Measurements from ENCODE around the gene SERPINE1. TPM values are rescaled to one million over a fixed set of nuclear protein-coding genes. Genes with fewer than 3 reads are reported as not detected.

Gene SERPINE1
- total and polyA plus RNA-seq, 2 of the 13 experiments (the other 11 are each of a cell fraction or from before 2014, with no cell fraction given): 21.2 to 1,576 TPM

DNA sequence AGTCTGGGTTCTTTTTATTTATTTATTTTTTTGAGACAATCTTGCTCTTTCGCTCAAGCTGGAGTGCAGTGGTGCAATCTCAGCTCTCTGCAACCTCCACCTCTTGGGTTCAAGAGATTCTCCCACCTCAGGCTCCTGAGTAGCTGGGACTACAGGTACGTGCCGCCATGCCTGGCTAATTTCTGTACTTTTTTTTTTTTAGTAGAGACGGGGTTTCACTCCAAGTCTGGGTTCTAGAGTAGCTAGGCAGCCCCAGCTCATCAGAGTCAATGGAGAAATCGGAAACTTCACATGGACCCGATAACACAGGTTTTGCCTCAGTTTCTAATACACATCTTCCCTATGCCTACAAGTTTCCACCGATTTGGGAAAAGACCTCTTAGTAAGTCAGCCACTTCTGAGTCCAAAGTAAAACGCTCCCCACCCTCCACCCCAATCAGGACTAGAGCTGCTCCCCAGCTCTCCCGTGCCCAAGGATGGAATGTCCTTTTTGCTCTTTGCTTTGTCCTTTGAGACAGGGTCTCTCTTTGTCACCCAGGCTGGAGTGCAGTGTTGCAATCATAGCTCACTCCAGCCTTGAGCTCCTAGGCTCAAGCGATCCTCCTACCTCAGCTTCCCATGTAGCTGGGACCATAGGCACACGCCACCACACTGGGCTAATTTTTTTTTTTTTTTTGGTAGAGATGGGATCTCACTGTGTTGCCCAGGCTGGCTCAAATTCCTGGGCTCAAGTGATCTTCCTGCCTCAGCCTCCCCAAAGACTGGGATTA lies 3.8 kb upstream of the SERPINE1 start (continued):
- TF ChIP-seq NR2F6 (IDR thresholded peaks at IDR 0.05) (peak; percentile 40; the same call in 1 of the 2 replicates), NR2F6 (CRISPR knock-in tag; IDR thresholded peaks at IDR 0.05) (peak; percentile 87), ZNF205 (CRISPR knock-in tag; IDR thresholded peaks at IDR 0.05) (peak; percentile 74; the same call in 1 of the 2 replicates), FOXA1 (IDR thresholded peaks at IDR 0.05) (no peak), FOXA1 (CRISPR knock-in tag; IDR thresholded peaks at IDR 0.05) (0 out of 2 replicates have a peak, but pooled peaks have one; percentile 31), CEBPG (CRISPR knock-in tag; IDR thresholded peaks at IDR 0.05) (peak; percentile 97), ZSCAN20 (CRISPR knock-in tag; IDR thresholded peaks at IDR 0.05; ENCODE audit: borderline replicate concordance) (no peak), HNF4G (IDR thresholded peaks at IDR 0.05; ENCODE audit: borderline replicate concordance, low read depth, low read length) (peak; percentile 64), HNF4G (CRISPR knock-in tag; IDR thresholded peaks at IDR 0.05; ENCODE audit: borderline replicate concordance, low read depth) (no peak), RARA (CRISPR knock-in tag; IDR thresholded peaks at IDR 0.05) (peak; percentile 74), U2AF1 (optimal IDR thresholded peaks at IDR 0.05; ENCODE audit: low read depth, low read length) (no peak), RXRA (CRISPR knock-in tag; IDR thresholded peaks at IDR 0.05) (peak; percentile 48; the same call in 1 of the 2 replicates), ARNT2 (CRISPR knock-in tag; IDR thresholded peaks at IDR 0.05; ENCODE audit: low read depth) (0 out of 2 replicates have a peak, but pooled peaks have one; percentile 37), ZNF24 (IDR thresholded peaks at IDR 0.05) (no peak), LCORL (IDR thresholded peaks at IDR 0.05) (no peak), LCORL (CRISPR knock-in tag; IDR thresholded peaks at IDR 0.05) (peak; percentile 74), MAX (IDR thresholded peaks at IDR 0.05) (peak; percentile 12; the same call in 1 of the 2 replicates), ZSCAN22 (CRISPR knock-in tag; IDR thresholded peaks at IDR 0.05) (no peak), SRY (CRISPR knock-in tag; IDR thresholded peaks at IDR 0.05) (peak; percentile 48; the same call in 1 of the 2 replicates), TEAD3 (CRISPR knock-in tag; optimal IDR thresholded peaks at IDR 0.05; ENCODE audit: borderline replicate concordance) (peak; percentile 81), ZBTB33 (CRISPR knock-in tag; IDR thresholded peaks at IDR 0.05) (0 out of 2 replicates have a peak, but pooled peaks have one; percentile 19), WIZ (CRISPR knock-in tag; IDR thresholded peaks at IDR 0.05) (no peak), ZNF460 (CRISPR knock-in tag; IDR thresholded peaks at IDR 0.05; ENCODE audit: borderline replicate concordance) (peak; percentile 96), ZNF136 (CRISPR knock-in tag; IDR thresholded peaks at IDR 0.05; ENCODE audit: low read depth) (no peak), RARG (CRISPR knock-in tag; IDR thresholded peaks at IDR 0.05; ENCODE audit: low read depth) (no peak)
- TF ChIP-seq, protein P1, sequence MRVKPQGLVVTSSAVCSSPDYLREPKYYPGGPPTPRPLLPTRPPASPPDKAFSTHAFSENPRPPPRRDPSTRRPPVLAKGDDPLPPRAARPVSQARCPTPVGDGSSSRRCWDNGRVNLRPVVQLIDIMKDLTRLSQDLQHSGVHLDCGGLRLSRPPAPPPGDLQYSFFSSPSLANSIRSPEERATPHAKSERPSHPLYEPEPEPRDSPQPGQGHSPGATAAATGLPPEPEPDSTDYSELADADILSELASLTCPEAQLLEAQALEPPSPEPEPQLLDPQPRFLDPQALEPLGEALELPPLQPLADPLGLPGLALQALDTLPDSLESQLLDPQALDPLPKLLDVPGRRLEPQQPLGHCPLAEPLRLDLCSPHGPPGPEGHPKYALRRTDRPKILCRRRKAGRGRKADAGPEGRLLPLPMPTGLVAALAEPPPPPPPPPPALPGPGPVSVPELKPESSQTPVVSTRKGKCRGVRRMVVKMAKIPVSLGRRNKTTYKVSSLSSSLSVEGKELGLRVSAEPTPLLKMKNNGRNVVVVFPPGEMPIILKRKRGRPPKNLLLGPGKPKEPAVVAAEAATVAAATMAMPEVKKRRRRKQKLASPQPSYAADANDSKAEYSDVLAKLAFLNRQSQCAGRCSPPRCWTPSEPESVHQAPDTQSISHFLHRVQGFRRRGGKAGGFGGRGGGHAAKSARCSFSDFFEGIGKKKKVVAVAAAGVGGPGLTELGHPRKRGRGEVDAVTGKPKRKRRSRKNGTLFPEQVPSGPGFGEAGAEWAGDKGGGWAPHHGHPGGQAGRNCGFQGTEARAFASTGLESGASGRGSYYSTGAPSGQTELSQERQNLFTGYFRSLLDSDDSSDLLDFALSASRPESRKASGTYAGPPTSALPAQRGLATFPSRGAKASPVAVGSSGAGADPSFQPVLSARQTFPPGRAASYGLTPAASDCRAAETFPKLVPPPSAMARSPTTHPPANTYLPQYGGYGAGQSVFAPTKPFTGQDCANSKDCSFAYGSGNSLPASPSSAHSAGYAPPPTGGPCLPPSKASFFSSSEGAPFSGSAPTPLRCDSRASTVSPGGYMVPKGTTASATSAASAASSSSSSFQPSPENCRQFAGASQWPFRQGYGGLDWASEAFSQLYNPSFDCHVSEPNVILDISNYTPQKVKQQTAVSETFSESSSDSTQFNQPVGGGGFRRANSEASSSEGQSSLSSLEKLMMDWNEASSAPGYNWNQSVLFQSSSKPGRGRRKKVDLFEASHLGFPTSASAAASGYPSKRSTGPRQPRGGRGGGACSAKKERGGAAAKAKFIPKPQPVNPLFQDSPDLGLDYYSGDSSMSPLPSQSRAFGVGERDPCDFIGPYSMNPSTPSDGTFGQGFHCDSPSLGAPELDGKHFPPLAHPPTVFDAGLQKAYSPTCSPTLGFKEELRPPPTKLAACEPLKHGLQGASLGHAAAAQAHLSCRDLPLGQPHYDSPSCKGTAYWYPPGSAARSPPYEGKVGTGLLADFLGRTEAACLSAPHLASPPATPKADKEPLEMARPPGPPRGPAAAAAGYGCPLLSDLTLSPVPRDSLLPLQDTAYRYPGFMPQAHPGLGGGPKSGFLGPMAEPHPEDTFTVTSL (CRISPR knock-in tag; IDR thresholded peaks at IDR 0.05; ENCODE audit: borderline replicate concordance): peak; percentile 27; the same call in 1 of the 2 replicates

Data from HepG2 (cell line).